Liver (tissue), 9 donors: ENCODE results near the gene C3orf20. TPM values are rescaled to one million over a fixed set of nuclear protein-coding genes. Genes with fewer than 3 reads are reported as not detected.
"Not testable (repeated sequence)": the region's sequence is repeated elsewhere in the genome, so short reads cannot be mapped to it uniquely, and the experiment has no call there.

Experiments used
- DNase-seq: peaks from one replicate; pipeline ENCODE4 v3.0.0-alpha.2; 2017; ENCODE audit warnings: low spot score
- H3K27ac ChIP-seq, 2 donors: one replicate each; pipeline ENCODE4 v1.7.0; 2013; ENCODE audit warnings: inconsistent platforms in 2 of 2, low read length in 2 of 2, control low read depth in 1 of 2, low read depth in 1 of 2, mild to moderate bottlenecking in 1 of 2
- H3K27me3 ChIP-seq, 4 donors: one replicate each; pipeline versions ENCODE4 v1.6.1 to v1.7.0; 2013; ENCODE audit warnings: low read length in 3 of 4, inconsistent platforms in 1 of 4, mild to moderate bottlenecking in 1 of 4, moderate library complexity in 1 of 4; ENCODE audit not compliant: control insufficient read depth in 4 of 4, insufficient read depth in 4 of 4
- H3K36me3 ChIP-seq, 4 donors: one replicate each; pipeline versions ENCODE4 v1.6.1 to v1.7.0; 2013; ENCODE audit warnings: low read length in 3 of 4, mild to moderate bottlenecking in 3 of 4, low read depth in 1 of 4, moderate library complexity in 1 of 4; ENCODE audit not compliant: control insufficient read depth in 4 of 4, insufficient read depth in 3 of 4
- H3K4me1 ChIP-seq, 4 donors: one replicate each; pipeline versions ENCODE4 v1.6.1 to v1.7.0; 2013; ENCODE audit warnings: low read length in 3 of 4, mild to moderate bottlenecking in 3 of 4, moderate library complexity in 1 of 4; ENCODE audit not compliant: control insufficient read depth in 4 of 4, insufficient read depth in 4 of 4
- H3K4me3 ChIP-seq, 3 donors: one replicate each; pipeline versions ENCODE4 v1.6.1 to v1.7.0; 2013; ENCODE audit warnings: low read length in 3 of 3, control low read depth in 1 of 3, low read depth in 1 of 3, mild to moderate bottlenecking in 1 of 3
- H3K9ac ChIP-seq, 2 donors: one replicate each; pipeline ENCODE4 v1.7.0; 2013; ENCODE audit warnings: low read length in 2 of 2, mild to moderate bottlenecking in 2 of 2, moderate library complexity in 2 of 2, control low read depth in 1 of 2, low read depth in 1 of 2
- H3K9me3 ChIP-seq, 4 donors: one replicate each; pipeline versions ENCODE4 v1.6.1 to v1.7.0; 2013; ENCODE audit warnings: low read length in 3 of 4; ENCODE audit not compliant: control insufficient read depth in 4 of 4
- CTCF ChIP-seq: fragments of 150-350 bp; IDR thresholded peaks from 2 replicates; pipeline ENCODE4 v1.5.1; 2017; ENCODE audit warnings: improper control_type of control experiment, low read depth, low read length; ENCODE audit not compliant: missing input control
- EGR1 ChIP-seq, 2 donors: IDR thresholded peaks; 2 replicates each; pipeline ENCODE4 v1.6.1; 2016 to 2018; ENCODE audit warnings: antibody characterized with exemption in 2 of 2, low read depth in 2 of 2
- FOXA1 ChIP-seq: IDR thresholded peaks from 2 replicates; pipeline ENCODE4 v1.6.1; 2016; ENCODE audit warnings: antibody characterized with exemption
- GABPA ChIP-seq, 2 donors: IDR thresholded peaks in 1 of 2; conservative IDR thresholded peaks in 1 of 2; 2 replicates each; pipeline ENCODE4 v1.6.1; 2016; ENCODE audit warnings: antibody characterized with exemption in 2 of 2, mild to moderate bottlenecking in 1 of 2, moderate library complexity in 1 of 2
- HNF4A ChIP-seq, 2 donors: conservative IDR thresholded peaks; 2 replicates each; pipeline ENCODE4 v1.6.1; 2016; ENCODE audit warnings: antibody characterized with exemption in 2 of 2, mild to moderate bottlenecking in 2 of 2
- JUND ChIP-seq, 2 donors: IDR thresholded peaks; 2 replicates each; pipeline ENCODE4 v1.6.1; 2016; ENCODE audit warnings: antibody characterized with exemption in 2 of 2
- NR2F2 ChIP-seq: IDR thresholded peaks from 2 replicates; pipeline ENCODE4 v1.6.1; 2016; ENCODE audit warnings: antibody characterized with exemption
- RAD21 ChIP-seq, 2 donors: IDR thresholded peaks; 2 replicates each; pipeline ENCODE4 v1.6.1; 2016; ENCODE audit warnings: antibody characterized with exemption in 2 of 2, mild to moderate bottlenecking in 2 of 2
- RXRA ChIP-seq, 2 donors: IDR thresholded peaks; 2 replicates each; pipeline ENCODE4 v1.6.1; 2017 to 2018; ENCODE audit warnings: antibody characterized with exemption in 2 of 2, mild to moderate bottlenecking in 1 of 2
- TAF1 ChIP-seq: conservative IDR thresholded peaks from 2 replicates; pipeline ENCODE4 v1.6.1; 2016; ENCODE audit warnings: antibody characterized with exemption, mild to moderate bottlenecking
- YY1 ChIP-seq: IDR thresholded peaks from 2 replicates; pipeline ENCODE4 v1.6.1; 2016; ENCODE audit warnings: antibody characterized with exemption, mild to moderate bottlenecking
- ZBTB33 ChIP-seq: IDR thresholded peaks from 2 replicates; pipeline ENCODE4 v1.6.1; 2016; ENCODE audit warnings: antibody characterized with exemption
- WGBS: extraction: QIAGEN DNeasy Blood & Tissue Kit; methylation state at CpG from one replicate; pipeline ENCODE4 v1.1.7; 2013; 5-methylcytosine and 5-hydroxymethylcytosine counted together
- polyA plus RNA-seq, 2 donors: library from polyadenylated mRNA; stranded (reverse) in 1 of 2; unstranded in 1 of 2; fragments of 200-250 nt in 1 of 2; fragments of >200 nt in 1 of 2; fragmentation: Nextera tagmentation in 1 of 2; extraction: Ambion mirVana in 1 of 2; gene quantifications; one replicate each; pipeline versions ENCODE4 v1.2.1 to v1.2.3, GENCODE V29; 2013 to 2015
- total RNA-seq, 2 donors: library from RNA; depleted of rRNA; stranded (reverse); fragments of >200 nt; gene quantifications; one replicate each; pipeline ENCODE4 v1.2.3, GENCODE V29; 2014
- donor health status: healthy.
- donor health status: healthy.
- donor health status: healthy.
- donor health status: healthy.
- donor health status: healthy.

Gene C3orf20
- total and polyA plus RNA-seq, 4 donors: 0.05 to 0.08 TPM; not detected in 2

- TF ChIP-seq FOXA1 (no peak), GABPA (IDR thresholded peaks at IDR 0.05 in 1 of 2, conservative IDR thresholded peaks at IDR 0.05 in 1 of 2) (no peak), ZBTB33 (no peak), RAD21 (IDR thresholded peaks at IDR 0.05) (no peak), TAF1 (no peak), HNF4A (conservative IDR thresholded peaks at IDR 0.05) (no peak), NR2F2 (no peak), RXRA (IDR thresholded peaks at IDR 0.05) (no peak), EGR1 (IDR thresholded peaks at IDR 0.05; ENCODE audit: low read depth in 2 of 2) (no peak)
These were observed 133.1 kb downstream of the C3orf20 start (continued) for GRCh38 chr3:14808025-14808424.

- Histone ChIP-seq H3K27me3 (no peaks in the 10 kb centered on the region), H3K9me3 (no peaks in the 10 kb centered on the region), H3K4me3 (no peak overlapping the region), H3K36me3 (no peaks in the 10 kb centered on the region), H3K27ac (no peak overlapping the region), H3K9ac (no peak overlapping the region), H3K4me1 (peaks cover 4 to 16% (median 9%) of the 10 kb centered on the region in 4 donors)
- TF ChIP-seq YY1: no peak
- TF ChIP-seq TAF1: no peak
- no peak for TF ChIP-seq HNF4A (conservative IDR thresholded peaks at IDR 0.05)
- TF ChIP-seq CTCF: no peak
- no peak for TF ChIP-seq GABPA (IDR thresholded peaks at IDR 0.05 in 1 of 2, conservative IDR thresholded peaks at IDR 0.05 in 1 of 2)
- no peak for TF ChIP-seq EGR1 (IDR thresholded peaks at IDR 0.05; ENCODE audit: low read depth in 2 of 2)
- no peak for TF ChIP-seq JUND (IDR thresholded peaks at IDR 0.05)
- no peak for DNase-seq
- 85% methylated on average over 5 of the region's 5 CpGs for WGBS
These were observed 133.7 kb downstream of the C3orf20 start for GRCh38 chr3:14808502-14809266.

GRCh38 chr3:14809611-14810010, 134.7 kb downstream of the C3orf20 start:
- not testable (repeated sequence) for H3K36me3 ChIP-seq, H3K27me3 ChIP-seq, H3K9me3 ChIP-seq, DNase-seq, H3K9ac ChIP-seq, H3K4me3 ChIP-seq
- 78% methylated on average over 9 of the region's 9 CpGs for WGBS
- Histone ChIP-seq H3K4me1 (peaks cover 3 to 12% (median 7%) of the 10 kb centered on the region in 4 donors), H3K27ac (peak overlapping the region; percentile 34 to 44)
